Stimulated activated CD8-positive, alpha-beta memory T cell treated with anti-CD3 and anti-CD28 coated beads, Interleukin-4, amount 100 ng/mL, for 48 hours (primary cell): ENCODE measurements around the gene MICOS13.

Experiments used
- DNase-seq: peaks from one replicate; pipeline ENCODE4 v3.0.0-alpha.2; 2020

The MICOS13 gene

DNA sequence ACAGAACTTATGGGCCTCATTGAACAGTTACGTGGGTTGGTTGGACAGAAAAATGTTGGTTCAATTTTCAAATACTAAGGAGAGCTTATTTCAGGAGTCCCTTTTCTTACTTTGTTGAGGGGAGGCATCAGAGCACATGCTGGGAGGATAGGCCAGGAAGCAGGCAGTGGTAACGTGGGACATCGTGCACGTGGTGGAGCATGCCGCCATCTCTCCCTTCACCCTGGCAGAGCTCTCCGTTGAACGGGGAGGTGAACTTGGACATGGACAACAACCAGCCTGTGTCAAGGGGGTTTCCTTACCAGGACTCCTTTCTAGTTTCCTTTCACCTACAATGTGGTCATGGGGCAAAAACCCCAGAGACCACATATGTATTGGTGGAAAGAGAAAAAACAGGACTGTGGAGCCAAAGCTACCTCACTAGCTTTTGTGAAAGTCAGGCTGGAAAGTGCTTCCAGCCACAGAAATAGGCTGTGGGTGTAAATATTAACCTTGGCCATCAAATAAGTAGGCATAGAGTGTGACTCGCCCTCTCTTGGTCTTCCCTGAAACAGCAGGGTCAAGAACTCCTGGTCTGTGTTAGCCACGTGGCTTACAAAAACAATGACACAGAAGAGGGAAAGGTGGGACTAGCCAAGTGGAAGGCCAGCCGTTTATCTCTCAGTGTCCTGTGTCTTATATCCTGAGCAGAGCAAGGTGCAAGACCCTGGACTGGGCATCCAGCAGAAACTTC is 14.4 kb downstream of the MICOS13 start:
- DNase-seq, result no peak

DNA sequence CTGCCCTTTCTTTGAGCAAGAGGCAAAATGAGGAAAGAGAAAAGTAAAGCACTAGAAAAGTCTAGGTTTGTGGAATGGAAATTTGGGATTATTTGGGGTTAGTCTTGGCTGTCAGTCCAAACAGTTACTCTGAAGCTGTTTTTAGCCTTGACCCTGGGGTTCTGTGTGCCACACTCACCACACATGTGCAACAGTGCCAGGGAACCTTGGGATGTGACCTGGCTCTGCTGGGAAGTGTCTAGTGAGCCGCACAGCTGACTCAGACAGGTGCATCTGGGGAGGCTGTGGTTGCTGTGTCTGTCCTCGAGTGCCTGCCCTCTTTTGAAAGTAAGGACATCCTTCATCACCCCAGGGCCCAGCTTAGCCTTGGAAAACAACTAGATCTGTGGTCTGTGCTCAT is 15.8 kb downstream of the MICOS13 start:
- DNase-seq, result no peak

DNA sequence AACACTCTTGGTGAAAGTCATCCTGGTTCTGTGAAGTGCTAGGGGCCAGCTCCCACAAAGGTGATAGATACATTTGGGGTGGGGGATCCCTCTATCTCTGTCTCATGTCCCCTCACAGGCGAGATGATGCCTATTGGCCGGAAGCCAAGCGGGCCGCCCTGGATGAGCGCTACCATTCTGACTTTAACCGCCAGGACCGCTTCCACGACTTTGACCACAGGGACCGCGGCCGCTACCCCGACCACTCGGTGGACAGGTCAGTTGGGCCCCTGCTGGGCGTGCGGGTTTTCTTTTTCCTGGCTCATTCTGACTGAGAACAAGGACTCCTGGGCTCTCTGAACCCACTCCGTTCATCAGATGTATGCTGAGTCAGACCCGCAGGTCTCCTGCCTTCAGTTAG is 16.4 kb downstream of the MICOS13 start:
- DNase-seq, result no peak

- DNase-seq, result no peak
These were observed 18.8 kb downstream of the MICOS13 start for GRCh38 chr19:5661483-5661882.

GRCh38 chr19:5655412-5655811 is 24.9 kb downstream of the MICOS13 start:
- no peak for DNase-seq

DNA sequence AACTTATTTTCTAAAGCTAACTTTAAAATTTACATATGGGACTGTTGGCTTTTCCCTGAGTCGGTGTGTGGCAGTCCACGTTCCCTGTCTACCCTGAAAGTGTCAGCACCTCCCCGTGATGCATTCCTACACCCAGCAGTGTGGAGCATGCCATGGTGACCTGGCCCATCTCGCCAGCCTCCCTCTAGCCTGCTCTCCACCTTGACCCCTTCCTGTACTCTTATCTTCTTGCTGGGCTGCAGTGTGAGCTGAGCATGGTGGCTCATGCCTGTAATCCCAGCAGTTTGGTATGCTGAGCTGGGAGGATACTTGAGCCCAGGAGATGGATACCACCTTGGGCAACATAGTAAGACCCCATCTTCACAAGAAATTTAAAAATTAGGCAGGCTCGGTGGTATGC is 25.4 kb downstream of the MICOS13 start:
- DNase-seq, result no peak

GRCh38 chr19:5652261-5652660 is 28.1 kb downstream of the MICOS13 start:
- DNase-seq, result no peak

- no peak for DNase-seq
These were observed 29.0 kb downstream of the MICOS13 start for GRCh38 chr19:5651361-5651760.

DNA sequence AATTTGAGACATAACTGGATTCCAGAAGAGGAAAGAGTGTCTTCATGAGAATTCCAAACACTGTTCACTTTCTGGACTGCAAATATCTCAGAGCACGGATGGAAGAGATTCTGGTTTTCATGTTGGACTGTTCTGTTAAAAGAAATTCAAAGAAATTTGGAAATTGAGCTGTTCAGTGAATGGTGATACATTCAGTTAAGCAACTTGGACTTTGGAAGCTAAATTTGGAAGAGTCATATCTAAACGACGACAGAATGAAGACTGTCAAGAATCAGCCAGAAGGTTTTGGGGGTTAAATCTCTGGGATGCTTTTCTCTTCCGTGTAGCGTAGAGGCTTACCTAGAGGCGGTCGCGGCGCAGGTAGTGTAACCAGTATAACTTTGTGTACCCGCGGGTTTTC is 31.9 kb downstream of the MICOS13 start:
- no peak for DNase-seq

DNA sequence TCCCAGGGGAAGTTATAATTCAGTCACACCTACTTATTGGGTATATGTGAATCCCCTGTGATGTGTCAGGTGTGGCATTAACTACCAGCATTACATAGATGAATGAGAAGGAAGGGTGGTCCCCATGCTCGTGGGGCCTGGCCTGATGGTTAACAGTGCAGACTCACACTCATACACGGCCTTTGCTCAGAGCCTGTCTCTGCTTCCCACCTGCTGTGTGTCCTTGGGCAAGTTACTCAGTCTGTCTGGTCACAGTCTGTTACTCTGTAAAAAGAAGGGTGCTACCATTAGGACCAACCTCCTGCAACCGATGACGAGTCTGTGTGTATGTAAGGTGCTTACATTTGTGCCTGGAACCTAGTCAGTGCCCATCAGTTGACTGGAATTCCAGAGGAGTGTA is 33.6 kb downstream of the MICOS13 start:
- no peak for DNase-seq

DNA sequence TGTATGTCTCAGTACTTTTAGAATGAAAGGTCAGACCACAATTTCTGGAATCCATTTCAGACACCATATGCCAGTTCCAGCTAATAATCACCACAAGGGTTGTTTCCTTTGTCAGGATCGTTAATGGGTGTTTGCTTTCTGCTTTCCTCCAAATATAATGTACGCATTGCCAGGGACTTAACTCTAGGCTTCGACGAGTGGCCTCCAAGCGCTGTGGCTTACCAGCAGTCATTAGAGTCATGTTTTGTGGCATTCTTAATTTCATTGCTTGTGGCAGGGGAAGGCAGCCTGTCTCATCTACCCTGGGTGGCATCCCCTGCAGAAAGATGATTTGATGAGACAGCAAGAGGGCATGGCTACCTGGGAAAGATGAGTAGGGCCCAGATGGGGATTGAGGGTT is 34.9 kb downstream of the MICOS13 start:
- no peak for DNase-seq

- DNase-seq, result no peak
These were observed 36.3 kb downstream of the MICOS13 start for GRCh38 chr19:5644037-5644436.

GRCh38 chr19:5643060-5643459 is 37.3 kb downstream of the MICOS13 start:
- DNase-seq, result no peak

DNA sequence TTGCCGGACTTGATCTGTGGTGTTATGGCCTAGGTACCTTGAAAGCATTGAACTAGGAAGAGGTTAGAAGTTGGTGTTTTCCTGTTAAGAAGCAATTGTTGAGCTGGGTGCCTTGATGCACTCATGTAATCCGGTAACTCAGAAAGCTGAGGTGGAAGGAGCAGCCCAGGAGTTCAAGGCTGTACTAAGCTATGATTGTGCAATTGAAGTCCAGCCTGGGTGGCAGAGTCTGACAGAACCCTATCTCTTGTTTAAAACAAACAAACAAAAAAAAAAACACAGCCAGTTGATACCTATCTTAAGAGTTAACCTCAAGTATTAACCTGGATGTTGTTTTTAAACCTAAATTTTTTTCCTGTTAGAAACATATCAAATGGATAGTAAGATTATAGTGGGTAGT is 38.1 kb downstream of the MICOS13 start:
- no peak for DNase-seq

DNA sequence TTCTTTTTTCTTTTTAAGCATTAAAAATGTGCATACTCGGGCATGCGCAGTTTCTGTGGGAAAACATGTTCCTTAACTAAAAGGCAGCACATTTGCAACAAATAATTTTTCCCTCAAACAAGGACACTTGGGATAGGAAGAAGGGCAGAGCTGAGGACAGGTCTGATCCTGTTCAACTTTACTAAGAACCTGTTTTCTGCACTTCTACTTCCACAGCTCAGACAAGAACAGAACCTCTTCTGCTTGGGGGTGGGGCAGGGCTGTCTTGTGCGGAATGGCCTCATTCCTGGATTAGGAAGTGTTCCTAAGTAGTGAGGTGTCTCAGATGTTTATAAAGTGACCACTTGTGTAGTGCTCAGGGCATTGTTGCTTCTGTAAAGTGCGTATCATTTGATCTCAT is 39.1 kb downstream of the MICOS13 start:
- no peak for DNase-seq

DNA sequence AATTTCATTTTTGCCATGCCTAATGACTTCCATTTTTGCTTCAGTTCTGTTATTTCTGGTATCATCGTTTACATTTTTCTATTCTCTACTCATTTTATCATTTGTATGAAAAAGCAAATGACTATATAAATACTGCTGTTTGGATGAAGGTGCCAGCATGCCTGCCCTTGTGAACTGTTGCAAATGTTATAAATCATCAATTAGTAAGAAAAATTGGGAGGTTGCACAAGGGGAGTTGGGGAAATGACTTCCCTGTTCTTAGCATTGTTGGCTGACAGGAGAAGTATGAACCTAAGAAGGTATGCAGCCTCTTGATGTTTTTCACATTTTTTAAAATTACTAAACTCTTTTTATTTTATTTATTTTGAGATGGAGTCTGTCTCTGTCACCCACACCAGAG is 42.3 kb downstream of the MICOS13 start:
- no peak for DNase-seq

DNA sequence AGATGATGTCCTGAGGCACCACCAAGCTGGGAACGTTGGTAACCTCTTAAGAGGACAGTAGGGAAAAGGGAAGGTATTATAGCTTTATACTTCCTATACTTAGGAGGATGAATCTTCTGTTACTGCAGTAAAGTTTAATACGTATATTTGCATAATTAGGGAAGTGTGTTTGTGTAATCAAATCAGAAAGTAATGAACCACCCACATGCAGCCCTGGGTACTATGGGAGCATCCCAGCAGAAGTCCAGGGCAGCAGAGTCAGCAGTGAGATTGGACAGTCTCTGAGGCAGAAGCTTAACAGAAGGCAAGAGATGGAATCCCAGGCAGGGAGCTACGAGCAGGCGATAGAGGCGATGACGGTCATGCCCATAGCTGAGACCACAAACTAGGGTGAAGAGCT is 44.9 kb downstream of the MICOS13 start:
- no peak for DNase-seq

- DNase-seq, result no peak
These were observed 47.7 kb downstream of the MICOS13 start for GRCh38 chr19:5632657-5633056.

GRCh38 chr19:5632241-5632612 is 48.1 kb downstream of the MICOS13 start:
- DNase-seq, result no peak

DNA sequence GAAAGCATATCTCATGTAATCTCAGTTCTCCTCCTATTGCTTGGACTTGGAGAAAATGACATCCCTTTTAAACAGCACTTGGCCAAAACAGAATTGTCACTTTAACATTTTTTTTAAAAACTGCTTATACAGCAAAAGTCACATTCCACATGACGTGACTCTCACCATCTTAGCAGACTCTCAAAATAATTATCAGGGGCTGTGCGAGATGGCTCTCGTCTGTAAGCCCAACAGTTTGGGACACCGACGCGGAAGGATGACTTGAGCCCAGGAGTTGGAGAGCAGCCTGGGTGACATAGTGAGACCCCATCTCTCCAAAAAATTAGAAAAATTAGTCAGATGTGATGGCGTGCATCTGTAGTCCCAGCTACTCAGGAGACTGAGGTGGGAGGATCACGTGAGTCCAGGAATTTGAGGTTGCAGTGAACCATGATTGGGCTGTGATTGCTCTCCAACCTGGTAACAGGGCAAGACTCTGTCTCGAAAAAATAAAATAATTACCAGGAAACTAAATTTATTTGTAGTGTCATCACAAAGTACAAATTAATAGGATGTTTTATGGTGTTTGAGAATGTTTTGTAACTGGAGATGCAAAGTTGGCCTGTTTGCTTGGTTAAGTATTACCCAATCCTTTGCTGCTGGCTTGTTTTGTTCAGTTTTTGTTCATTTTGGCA is 48.6 kb downstream of the MICOS13 start:
- no peak for DNase-seq

DNA sequence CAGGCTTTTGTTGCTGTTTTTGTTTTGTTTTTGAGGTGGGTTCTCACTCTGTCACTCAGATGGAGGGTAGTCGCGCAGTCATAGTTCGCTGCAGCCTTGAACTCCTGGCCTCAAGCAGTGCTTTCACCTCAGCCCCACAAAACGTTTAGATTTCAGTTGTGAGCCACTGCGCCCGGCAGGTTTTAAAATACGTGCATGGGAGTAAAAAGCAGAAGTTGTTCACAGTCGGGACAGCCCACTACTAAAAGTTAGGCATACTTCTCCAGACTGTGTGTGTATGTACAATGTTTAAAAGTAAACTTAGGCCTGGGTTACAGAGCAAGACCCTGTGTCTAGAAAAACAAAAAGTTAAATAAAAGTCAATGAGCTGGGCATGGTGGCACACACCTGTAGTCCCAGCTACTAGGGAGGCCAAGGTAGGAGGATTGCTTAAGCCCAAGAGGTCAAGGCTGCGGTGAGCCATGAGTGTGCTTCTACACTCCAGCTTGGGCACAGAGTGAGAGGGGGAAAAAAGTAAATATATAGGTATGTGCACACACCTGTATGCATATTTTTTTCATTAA is 51.3 kb downstream of the MICOS13 start:
- DNase-seq, result no peak

- no peak for DNase-seq
These were observed 51.9 kb downstream of the MICOS13 start for GRCh38 chr19:5628461-5628860.
